Stimulated activated memory B cell treated with anti-CD40 and anti-IgM and Interleukin-4, amounts not matched to agents 10 μg/mL and 1 μg/mL and 100 μg/mL, for 72 hours (primary cell): ENCODE measurements around the gene HHIPL2.
A peak's percentile ranks its signal among the peaks of the same experiment; 100 is the strongest.

ENCODE experiments used
- ATAC-seq: fragments of 150-1000 bp; cut with Tn5 transposase; 2 replicates; pipeline ENCODE4 v1.10.0; 2021
- H3K27ac Mint-ChIP-seq: one replicate; pipeline ENCODE4 v1.8.0; 2022; ENCODE audit warnings: mild to moderate bottlenecking, mixed read lengths
- H3K27me3 Mint-ChIP-seq: one replicate; pipeline ENCODE4 v1.8.0; 2022; ENCODE audit warnings: mixed read lengths
- H3K36me3 Mint-ChIP-seq: one replicate; pipeline ENCODE4 v1.8.0; 2022; ENCODE audit warnings: mixed read lengths
- H3K4me1 Mint-ChIP-seq: one replicate; pipeline ENCODE4 v1.8.0; 2022; ENCODE audit warnings: mixed read lengths
- H3K4me3 Mint-ChIP-seq: one replicate; pipeline ENCODE4 v1.8.0; 2022; ENCODE audit warnings: mild to moderate bottlenecking, moderate library complexity, mixed read lengths
- H3K9me3 Mint-ChIP-seq: one replicate; pipeline ENCODE4 v1.8.0; 2022; ENCODE audit warnings: mixed read lengths

Gene HHIPL2

GRCh38 chr1:222547944-222548671, at the start of gene HHIPL2:
TSS of gene HHIPL2 (minus strand) at chr1:222548104. CDS start at chr1:222548044, 60 bp downstream.
- ATAC-seq = no peak
- H3K4me3 Mint-ChIP-seq = no peak within 1 kb of the TSS
- H3K27ac Mint-ChIP-seq = no peak within 1 kb of the TSS
- H3K9me3 Mint-ChIP-seq = no peaks in the 10 kb centered on the region
- H3K4me1 Mint-ChIP-seq = no peaks in the 10 kb centered on the region
- H3K36me3 Mint-ChIP-seq = no peaks in the 10 kb centered on the region
- H3K27me3 Mint-ChIP-seq = peaks cover 8% of the 10 kb centered on the region

GRCh38 chr1:222596696-222597095, 48.8 kb upstream of the HHIPL2 start:
- H3K4me1 Mint-ChIP-seq = no peaks in the 10 kb centered on the region
- no peaks in the 10 kb centered on the region for H3K27me3 Mint-ChIP-seq
- no peak for ATAC-seq
- H3K36me3 Mint-ChIP-seq = peaks cover 10% of the 10 kb centered on the region
- no peak overlapping the region for H3K4me3 Mint-ChIP-seq
- peaks cover 4% of the 10 kb centered on the region for H3K9me3 Mint-ChIP-seq
- H3K27ac Mint-ChIP-seq = no peak overlapping the region

- H3K4me1 Mint-ChIP-seq = peaks cover 9% of the 10 kb centered on the region
- ATAC-seq = no peak
- H3K36me3 Mint-ChIP-seq = peaks cover 10% of the 10 kb centered on the region
- H3K9me3 Mint-ChIP-seq = peaks cover 4% of the 10 kb centered on the region
- no peaks in the 10 kb centered on the region for H3K27me3 Mint-ChIP-seq
- H3K27ac Mint-ChIP-seq = no peak overlapping the region
- H3K4me3 Mint-ChIP-seq = no peak overlapping the region
Measured at GRCh38 chr1:222594789-222595188, 46.9 kb upstream of the HHIPL2 start.

- Mint-ChIP-seq H3K27ac (no peak overlapping the region), H3K4me1 (peaks cover 34% of the 10 kb centered on the region), H3K4me3 (no peak overlapping the region), H3K27me3 (no peaks in the 10 kb centered on the region), H3K36me3 (peaks cover 22% of the 10 kb centered on the region), H3K9me3 (peaks cover 4% of the 10 kb centered on the region)
- ATAC-seq = no peak
Measured at GRCh38 chr1:222592171-222592570, 44.3 kb upstream of the HHIPL2 start.

GRCh38 chr1:222589462-222590302, 41.8 kb upstream of the HHIPL2 start, which contains the start of gene TAF1A:
TSS of gene TAF1A (minus strand) at chr1:222589933.
- H3K4me3 Mint-ChIP-seq = peak within 1 kb of the TSS; percentile 91
- no peaks in the 10 kb centered on the region for H3K9me3 Mint-ChIP-seq
- H3K4me1 Mint-ChIP-seq = peaks cover 56% of the 10 kb centered on the region
- peak; percentile 99 for ATAC-seq
- peaks cover 22% of the 10 kb centered on the region for H3K36me3 Mint-ChIP-seq
- H3K27ac Mint-ChIP-seq = peak within 1 kb of the TSS; percentile 92
- H3K27me3 Mint-ChIP-seq = no peaks in the 10 kb centered on the region

GRCh38 chr1:222588135-222588534, 40.2 kb upstream of the HHIPL2 start:
- peaks cover 26% of the 10 kb centered on the region for H3K36me3 Mint-ChIP-seq
- H3K27ac Mint-ChIP-seq = peak overlapping the region; percentile 92
- no peaks in the 10 kb centered on the region for H3K9me3 Mint-ChIP-seq
- H3K4me3 Mint-ChIP-seq = peak overlapping the region; percentile 36
- peaks cover 71% of the 10 kb centered on the region for H3K4me1 Mint-ChIP-seq
- H3K27me3 Mint-ChIP-seq = no peaks in the 10 kb centered on the region
- no peak for ATAC-seq

- H3K27me3 Mint-ChIP-seq = no peaks in the 10 kb centered on the region
- peaks cover 37% of the 10 kb centered on the region for H3K36me3 Mint-ChIP-seq
- H3K27ac Mint-ChIP-seq = no peak overlapping the region
- no peaks in the 10 kb centered on the region for H3K9me3 Mint-ChIP-seq
- H3K4me3 Mint-ChIP-seq = no peak overlapping the region
- ATAC-seq = no peak
- H3K4me1 Mint-ChIP-seq = peaks cover 83% of the 10 kb centered on the region
Measured at GRCh38 chr1:222586842-222587241, 38.9 kb upstream of the HHIPL2 start.

GRCh38 chr1:222583079-222583478, 35.2 kb upstream of the HHIPL2 start:
- no peaks in the 10 kb centered on the region for H3K9me3 Mint-ChIP-seq
- ATAC-seq = peak; percentile 95
- H3K27ac Mint-ChIP-seq = peak overlapping the region; percentile 73
- H3K27me3 Mint-ChIP-seq = no peaks in the 10 kb centered on the region
- peaks cover 66% of the 10 kb centered on the region for H3K4me1 Mint-ChIP-seq
- peaks cover 59% of the 10 kb centered on the region for H3K36me3 Mint-ChIP-seq
- peak overlapping the region; percentile 67 for H3K4me3 Mint-ChIP-seq

GRCh38 chr1:222582099-222582774, 34.3 kb upstream of the HHIPL2 start:
- Mint-ChIP-seq H3K9me3 (no peaks in the 10 kb centered on the region), H3K4me3 (no peak overlapping the region), H3K27me3 (no peaks in the 10 kb centered on the region), H3K27ac (peak overlapping the region; percentile 73), H3K4me1 (peaks cover 58% of the 10 kb centered on the region), H3K36me3 (peaks cover 58% of the 10 kb centered on the region)
- no peak for ATAC-seq

- Mint-ChIP-seq H3K36me3 (peaks cover 77% of the 10 kb centered on the region), H3K4me1 (peaks cover 52% of the 10 kb centered on the region), H3K27me3 (no peaks in the 10 kb centered on the region), H3K27ac (no peak overlapping the region), H3K9me3 (no peaks in the 10 kb centered on the region), H3K4me3 (no peak overlapping the region)
- ATAC-seq = no peak
Measured at GRCh38 chr1:222579316-222579715, 31.4 kb upstream of the HHIPL2 start.

GRCh38 chr1:222570837-222571236, 22.9 kb upstream of the HHIPL2 start:
- peaks cover 4% of the 10 kb centered on the region for H3K9me3 Mint-ChIP-seq
- no peak overlapping the region for H3K27ac Mint-ChIP-seq

GRCh38 chr1:222561656-222562055, 13.8 kb upstream of the HHIPL2 start:
- no peaks in the 10 kb centered on the region for H3K27me3 Mint-ChIP-seq
- no peak overlapping the region for H3K4me3 Mint-ChIP-seq
- no peak for ATAC-seq
- H3K9me3 Mint-ChIP-seq = no peaks in the 10 kb centered on the region
- no peak overlapping the region for H3K27ac Mint-ChIP-seq
- peaks cover 9% of the 10 kb centered on the region for H3K4me1 Mint-ChIP-seq
- peaks cover 22% of the 10 kb centered on the region for H3K36me3 Mint-ChIP-seq

More at GRCh38 chr1:222570837-222571236, 22.9 kb upstream of the HHIPL2 start:
- Mint-ChIP-seq H3K36me3 (peaks cover 94% of the 10 kb centered on the region), H3K27me3 (no peaks in the 10 kb centered on the region), H3K4me1 (peaks cover 44% of the 10 kb centered on the region), H3K4me3 (no peak overlapping the region)
- no peak for ATAC-seq

GRCh38 chr1:222557574-222557973, 9.7 kb upstream of the HHIPL2 start:
- Mint-ChIP-seq H3K9me3 (no peaks in the 10 kb centered on the region), H3K36me3 (peaks cover 16% of the 10 kb centered on the region), H3K4me1 (no peaks in the 10 kb centered on the region), H3K27me3 (no peaks in the 10 kb centered on the region), H3K4me3 (no peak overlapping the region), H3K27ac (no peak overlapping the region)
- no peak for ATAC-seq

- H3K4me1 Mint-ChIP-seq = no peaks in the 10 kb centered on the region
- peaks cover 16% of the 10 kb centered on the region for H3K36me3 Mint-ChIP-seq
- H3K9me3 Mint-ChIP-seq = no peaks in the 10 kb centered on the region
- ATAC-seq = no peak
- H3K4me3 Mint-ChIP-seq = no peak overlapping the region
- no peaks in the 10 kb centered on the region for H3K27me3 Mint-ChIP-seq
- no peak overlapping the region for H3K27ac Mint-ChIP-seq
Measured at GRCh38 chr1:222557148-222557547, 9.2 kb upstream of the HHIPL2 start.

GRCh38 chr1:222555992-222556615, 8.2 kb upstream of the HHIPL2 start:
- no peaks in the 10 kb centered on the region for H3K4me1 Mint-ChIP-seq
- H3K9me3 Mint-ChIP-seq = no peaks in the 10 kb centered on the region
- no peak for ATAC-seq
- no peaks in the 10 kb centered on the region for H3K27me3 Mint-ChIP-seq
- peaks cover 10% of the 10 kb centered on the region for H3K36me3 Mint-ChIP-seq
- no peak overlapping the region for H3K27ac Mint-ChIP-seq
- H3K4me3 Mint-ChIP-seq = no peak overlapping the region
